Endothelial cell of umbilical vein (primary cell): ENCODE data around the gene KATNB1. TPM values are rescaled to one million over a fixed set of nuclear protein-coding genes. Genes with fewer than 3 reads are reported as not detected.

ENCODE experiments used
- BruUV-seq: library from RNA; stranded (reverse); fragments of 400-500 nt; replicated peaks from 2 replicates; lab custom pipeline; 2021; lab: Mats Ljungman, UMichigan
- CTCF ChIA-PET: fragments of 300-600, 350-600 bp; sonication (Branson Sonifier 250); formaldehyde crosslinking; loops from one replicate; lab custom pipeline; 2021; ENCODE audit warnings: antibody characterized with exemption, inconsistent platforms; lab: Charles Lee
- POLR2A ChIA-PET: fragments of 300-600, 350-600 bp; sonication (Branson Sonifier 250); formaldehyde crosslinking; loops from one replicate; lab custom pipeline; 2021; ENCODE audit warnings: antibody characterized with exemption, inconsistent platforms; lab: Charles Lee
- DNase-seq: peaks from one replicate; pipeline ENCODE4 v3.0.0-alpha.2; 2011; ENCODE audit warnings: low read depth, low spot score
- FAIRE-seq: peaks from 2 replicates; lab custom pipeline; 2011; peaks lifted over from hg19 to GRCh38; lab: Jason Lieb, UNC
- H2AFZ ChIP-seq: 2 replicates; pipeline ENCODE4 v1.6.0; 2012; ENCODE audit warnings: low read depth, low read length, control low read depth, inconsistent platforms
- H3K27ac ChIP-seq: 2 replicates; pipeline ENCODE4 v1.5.1; 2011; ENCODE audit warnings: low read depth, mild to moderate bottlenecking, control low read depth, low read length, moderate library complexity; ENCODE audit not compliant: insufficient read depth
- H3K27me3 ChIP-seq, 2 experiments: 2 replicates each; pipeline versions ENCODE4 v1.6.0 to v1.6.1; 2011; ENCODE audit warnings: low read length in 2 of 2, mixed read lengths in 1 of 2; ENCODE audit not compliant: control insufficient read depth in 2 of 2, insufficient read depth in 2 of 2
- H3K36me3 ChIP-seq, 2 experiments: 2 replicates in 1 of 2; 3 replicates in 1 of 2; pipeline ENCODE4 v1.5.1; 2011; ENCODE audit warnings: low read length in 2 of 2, mild to moderate bottlenecking in 1 of 2, moderate library complexity in 1 of 2; ENCODE audit not compliant: control insufficient read depth in 2 of 2, insufficient read depth in 2 of 2; ENCODE audit errors: extremely low read depth in 1 of 2
- H3K4me1 ChIP-seq: 3 replicates; pipeline ENCODE4 v1.5.1; 2011; ENCODE audit warnings: mild to moderate bottlenecking, low read length; ENCODE audit not compliant: control insufficient read depth, insufficient read depth; ENCODE audit errors: extremely low read depth
- H3K4me2 ChIP-seq: 2 replicates; pipeline ENCODE4 v1.6.1; 2011; ENCODE audit warnings: low read length, control low read depth, mixed read lengths; ENCODE audit not compliant: insufficient read depth
- H3K4me3 ChIP-seq, 3 experiments: fragments of 200-600 bp in 1 of 3; sonication (generic), shearing (Covaris generic) in 1 of 3; replicated peaks in 1 of 3; 2 replicates each; pipeline ENCODE4 v1.5.1; 2011 to 2016; ENCODE audit warnings: control low read depth in 3 of 3, low read length in 3 of 3, mild to moderate bottlenecking in 2 of 3, inconsistent platforms in 1 of 3, low read depth in 1 of 3, moderate library complexity in 1 of 3; ENCODE audit not compliant: insufficient read depth in 1 of 3
- H3K79me2 ChIP-seq: 2 replicates; pipeline ENCODE4 v1.6.0; 2012; ENCODE audit warnings: low read length, inconsistent platforms; ENCODE audit not compliant: control insufficient read depth, insufficient read depth
- H3K9ac ChIP-seq: replicated peaks from 2 replicates; pipeline ENCODE3; 2011; ENCODE audit warnings: low read length, control low read depth; ENCODE audit not compliant: insufficient read depth; ENCODE audit errors: extremely low read depth
- H3K9me1 ChIP-seq: replicated peaks from 3 replicates; pipeline ENCODE4 v1.6.0; 2011; ENCODE audit warnings: mild to moderate bottlenecking, low read length; ENCODE audit not compliant: control insufficient read depth, insufficient read depth; ENCODE audit errors: extremely low read depth
- H3K9me3 ChIP-seq: replicated peaks from 2 replicates; pipeline ENCODE4 v1.5.1; 2012; ENCODE audit warnings: low read length, inconsistent platforms; ENCODE audit not compliant: control insufficient read depth, insufficient read depth
- H4K20me1 ChIP-seq: replicated peaks from 2 replicates; pipeline ENCODE3; 2011; ENCODE audit warnings: mild to moderate bottlenecking, low read length; ENCODE audit not compliant: control insufficient read depth, insufficient read depth; ENCODE audit errors: extremely low read depth
- CTCF ChIP-seq, 2 donors: IDR thresholded peaks; 1 replicate in 1 of 2; 2 replicates in 1 of 2; pipeline ENCODE4 v1.5.1; 2011; ENCODE audit warnings: low read length in 2 of 2, mild to moderate bottlenecking in 2 of 2, moderate library complexity in 2 of 2, control low read depth in 1 of 2, inconsistent platforms in 1 of 2, low read depth in 1 of 2; ENCODE audit not compliant: insufficient read depth in 1 of 2; ENCODE audit errors: extremely low read depth in 1 of 2
- EZH2 ChIP-seq: IDR thresholded peaks from 2 replicates; pipeline ENCODE4 v1.6.1; 2012; ENCODE audit warnings: borderline replicate concordance, low read depth, mild to moderate bottlenecking, moderate library complexity, low read length, inconsistent platforms; ENCODE audit not compliant: severe bottlenecking
- FOS ChIP-seq: IDR thresholded peaks from 2 replicates; pipeline ENCODE4 v1.6.1; 2011; ENCODE audit warnings: mild to moderate bottlenecking, low read length, moderate library complexity, borderline replicate concordance; ENCODE audit not compliant: insufficient read depth
- GATA2 ChIP-seq: IDR thresholded peaks from 2 replicates; pipeline ENCODE4 v1.7.0; 2011; ENCODE audit warnings: low read depth, mild to moderate bottlenecking, moderate library complexity, mixed read lengths, low read length; ENCODE audit not compliant: insufficient read length, insufficient read depth
- JUN ChIP-seq: IDR thresholded peaks from 2 replicates; pipeline ENCODE4 v1.6.1; 2011; ENCODE audit warnings: borderline replicate concordance, low read depth; ENCODE audit not compliant: insufficient read length, insufficient read depth
- MAX ChIP-seq: IDR thresholded peaks from 2 replicates; pipeline ENCODE4 v1.6.1; 2011; ENCODE audit not compliant: insufficient read depth, insufficient read length
- MYC ChIP-seq: IDR thresholded peaks from one replicate; pipeline ENCODE4 v1.6.1; 2011; ENCODE audit warnings: mild to moderate bottlenecking, low read depth, low read length
- POLR2A ChIP-seq: IDR thresholded peaks from 2 replicates; pipeline ENCODE4 v1.6.1; 2012; ENCODE audit warnings: low read depth, mild to moderate bottlenecking, control low read depth, low read length
- POLR2AphosphoS5 ChIP-seq: IDR thresholded peaks from 2 replicates; pipeline ENCODE4 v1.6.1; 2012; ENCODE audit warnings: low read depth, mild to moderate bottlenecking, control low read depth, low read length, moderate library complexity; ENCODE audit not compliant: insufficient read depth
- dilution Hi-C: fragments of 300-500 bp; cut with MboI; formaldehyde crosslinking; loops from one replicate; pipeline ENCODE4 v1.15.0; 2019; ENCODE audit warnings: low sequenced_read_pairs; ENCODE audit not compliant: extremely low pct_ligation_motif_present
- intact Hi-C: fragments of 100-400 bp; cut with micrococcal nuclease; formaldehyde crosslinking; loops from one replicate; pipeline ENCODE4 v1.10.0; 2022
- polyA plus RNA-seq, 4 experiments: library from polyadenylated mRNA; depleted of rRNA in 3 of 4; stranded (reverse) in 3 of 4; unstranded in 1 of 4; fragments of >200 nt; gene quantifications; 2 replicates each; pipeline versions ENCODE4 v1.2.1 to v1.2.3, GENCODE V29; 2011 to 2012; ENCODE audit warnings: missing spikeins in 1 of 4
- total RNA-seq: library from RNA; stranded (reverse); gene quantifications from 2 replicates; pipeline ENCODE4 v1.2.3, GENCODE V29; 2021

The KATNB1 gene
- total and polyA plus RNA-seq, 2 donors (not counting 3 experiments of a cell fraction or from before 2014, with no cell fraction given): 25.9 to 35.9 TPM

GRCh38 chr16:57762365-57763040, 26.9 kb downstream of the KATNB1 start:
- POLR2A ChIA-PET: no interaction called here
- peaks cover 4% of the 10 kb centered on the region for H3K4me1 ChIP-seq
- H3K79me2 ChIP-seq: no peaks in the 10 kb centered on the region
- TF ChIP-seq EZH2: no peak
- TF ChIP-seq FOS: no peak
- TF ChIP-seq MYC: no peak
- TF ChIP-seq POLR2AphosphoS5: no peak
- H3K4me3 ChIP-seq: no peak overlapping the region
- BruUV-seq: no TSS peak
- FAIRE-seq: no peak
- no peak overlapping the region for H3K9ac ChIP-seq
- H3K36me3 ChIP-seq: peaks cover 0 to 31% of the 10 kb centered on the region in 2 experiments
- no peaks in the 10 kb centered on the region for H3K27me3 ChIP-seq
- intact Hi-C loops (no loop called here), dilution Hi-C loops (no loop called here)
- no peak for DNase-seq
- CTCF ChIA-PET: no interaction called here
- H3K27ac ChIP-seq: no peak overlapping the region
- H3K9me3 ChIP-seq: no peaks in the 10 kb centered on the region
- H2AFZ ChIP-seq: no peak overlapping the region
- H4K20me1 ChIP-seq: no peaks in the 10 kb centered on the region
- no peaks in the 10 kb centered on the region for H3K9me1 ChIP-seq
- no peak overlapping the region for H3K4me2 ChIP-seq

GRCh38 chr16:57763285-57764005, 27.9 kb downstream of the KATNB1 start:
- no peaks in the 10 kb centered on the region for H3K27me3 ChIP-seq
- no TSS peak for BruUV-seq
- no peak overlapping the region for H2AFZ ChIP-seq
- no peaks in the 10 kb centered on the region for H3K9me3 ChIP-seq
- FAIRE-seq (no peak), DNase-seq (no peak)
- no peaks in the 10 kb centered on the region for H4K20me1 ChIP-seq
- ChIA-PET CTCF (interaction anchor here (0.5 to 1.4 kb wide), 7 partner anchors 11 to 187 kb away, joined by 3 to 7 read pairs (median 4); no protein-coding TSS in a partner anchor), POLR2A (interaction anchor here (0.6 to 0.9 kb wide), 2 partner anchors 206 to 366 kb away, joined by 3 to 9 read pairs; partner anchors contain the start of gene CFAP20)
- H3K9ac ChIP-seq: no peak overlapping the region
- H3K27ac ChIP-seq: no peak overlapping the region
- H3K4me1 ChIP-seq: peaks cover 4% of the 10 kb centered on the region
- intact Hi-C loops (loop anchor here (1.0 kb wide), 1 partner anchor 37 kb away; no protein-coding TSS in a partner anchor), dilution Hi-C loops (no loop called here)
- H3K9me1 ChIP-seq: no peaks in the 10 kb centered on the region
- no peaks in the 10 kb centered on the region for H3K79me2 ChIP-seq
- TF ChIP-seq POLR2A (no peak), JUN (no peak), POLR2AphosphoS5 (no peak), EZH2 (no peak), FOS (no peak), CTCF (IDR thresholded peaks at IDR 0.05; ENCODE audit: extremely low read depth in 1 of 2, insufficient read depth in 1 of 2, low read depth in 1 of 2, low read length in 2 of 2) (no peak), GATA2 (no peak), MAX (no peak), MYC (no peak)
- H3K36me3 ChIP-seq: peaks cover 0 to 31% of the 10 kb centered on the region in 2 experiments
- no peak overlapping the region for H3K4me3 ChIP-seq
- H3K4me2 ChIP-seq: no peak overlapping the region
